BJ (cell line): ENCODE data around the gene NIPAL3. TPM values are rescaled to one million over a fixed set of nuclear protein-coding genes. Genes with fewer than 3 reads are reported as not detected.
"Not testable (repeated sequence)": the region's sequence is repeated elsewhere in the genome, so short reads cannot be mapped to it uniquely, and the experiment has no call there.

Experiments used
- CTCF ChIA-PET: fragments of 350-600 bp; formaldehyde crosslinking; extraction: SDS; loops from one replicate; lab custom pipeline; 2021; ENCODE audit warnings: antibody characterized with exemption, inconsistent platforms; lab: Yijun Ruan, JAX
- POLR2A ChIA-PET: fragments of 300-600 bp; sonication (Branson Sonifier 250); formaldehyde crosslinking; extraction: SDS; loops from one replicate; lab custom pipeline; 2021; ENCODE audit warnings: antibody characterized with exemption; lab: Charles Lee
- DNase-seq: peaks from one replicate; pipeline ENCODE4 v3.0.0-alpha.2; 2011; ENCODE audit warnings: low read depth
- H3K27me3 ChIP-seq: 2 replicates; pipeline ENCODE4 v1.6.0; 2011; ENCODE audit warnings: low read length; ENCODE audit not compliant: control insufficient read depth, insufficient read depth
- H3K36me3 ChIP-seq: 2 replicates; pipeline ENCODE4 v1.5.1; 2011; ENCODE audit warnings: low read length; ENCODE audit not compliant: control insufficient read depth, insufficient read depth
- H3K4me3 ChIP-seq: 2 replicates; pipeline ENCODE4 v1.5.1; 2011; ENCODE audit warnings: low read depth, mild to moderate bottlenecking, control low read depth, low read length
- polyA plus RNA-seq: library from polyadenylated mRNA; depleted of rRNA; stranded (reverse); fragments of >200 nt; gene quantifications from 2 replicates; pipeline ENCODE4 v1.2.3, GENCODE V29; 2011
- TF ChIP-seq, protein P1 (sequence below): IDR thresholded peaks from 2 replicates; pipeline ENCODE4 v1.5.1; 2011; ENCODE audit warnings: low read depth, mild to moderate bottlenecking, control low read depth, inconsistent platforms, low read length, moderate library complexity; ENCODE audit not compliant: insufficient read depth

NIPAL3 gene
- polyA plus RNA-seq, 1 experiment, result 74.5 TPM

DNA sequence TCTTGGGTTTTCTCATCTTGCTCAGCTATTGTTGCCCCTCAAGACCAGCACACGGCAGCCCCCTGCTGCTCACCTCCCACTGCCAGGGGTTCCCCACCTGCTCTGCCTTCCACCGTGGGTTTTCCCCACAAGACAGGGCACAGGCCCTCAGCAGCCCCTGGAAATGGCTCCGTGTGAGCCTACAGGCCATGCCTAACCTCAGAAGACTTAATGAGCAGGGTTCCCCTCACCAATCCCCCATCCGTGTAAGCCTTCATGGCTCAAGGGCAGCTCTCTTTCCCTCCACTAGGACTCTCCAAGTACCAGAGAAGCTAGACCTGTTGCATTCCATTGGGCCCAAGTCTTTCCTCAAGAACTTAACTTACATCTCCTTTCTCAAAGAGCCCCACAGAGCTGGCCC, 68.6 kb downstream of the NIPAL3 start:
- DNase-seq, result no peak
- TF ChIP-seq, protein P1, sequence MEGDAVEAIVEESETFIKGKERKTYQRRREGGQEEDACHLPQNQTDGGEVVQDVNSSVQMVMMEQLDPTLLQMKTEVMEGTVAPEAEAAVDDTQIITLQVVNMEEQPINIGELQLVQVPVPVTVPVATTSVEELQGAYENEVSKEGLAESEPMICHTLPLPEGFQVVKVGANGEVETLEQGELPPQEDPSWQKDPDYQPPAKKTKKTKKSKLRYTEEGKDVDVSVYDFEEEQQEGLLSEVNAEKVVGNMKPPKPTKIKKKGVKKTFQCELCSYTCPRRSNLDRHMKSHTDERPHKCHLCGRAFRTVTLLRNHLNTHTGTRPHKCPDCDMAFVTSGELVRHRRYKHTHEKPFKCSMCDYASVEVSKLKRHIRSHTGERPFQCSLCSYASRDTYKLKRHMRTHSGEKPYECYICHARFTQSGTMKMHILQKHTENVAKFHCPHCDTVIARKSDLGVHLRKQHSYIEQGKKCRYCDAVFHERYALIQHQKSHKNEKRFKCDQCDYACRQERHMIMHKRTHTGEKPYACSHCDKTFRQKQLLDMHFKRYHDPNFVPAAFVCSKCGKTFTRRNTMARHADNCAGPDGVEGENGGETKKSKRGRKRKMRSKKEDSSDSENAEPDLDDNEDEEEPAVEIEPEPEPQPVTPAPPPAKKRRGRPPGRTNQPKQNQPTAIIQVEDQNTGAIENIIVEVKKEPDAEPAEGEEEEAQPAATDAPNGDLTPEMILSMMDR, result no peak
- Histone ChIP-seq H3K27me3 (no peaks in the 10 kb centered on the region; the same call in 1 of the 2 replicates), H3K4me3 (no peak overlapping the region), H3K36me3 (no peaks in the 10 kb centered on the region)
- ChIA-PET CTCF (interaction anchor here (0.8 to 1.6 kb wide), 2 partner anchors 8 to 107 kb away, joined by 3 to 7 read pairs; no protein-coding TSS in a partner anchor), POLR2A (interaction anchor here (0.8 kb wide), 1 partner anchor 13 kb away, joined by 3 read pairs; no protein-coding TSS in a partner anchor)

DNA sequence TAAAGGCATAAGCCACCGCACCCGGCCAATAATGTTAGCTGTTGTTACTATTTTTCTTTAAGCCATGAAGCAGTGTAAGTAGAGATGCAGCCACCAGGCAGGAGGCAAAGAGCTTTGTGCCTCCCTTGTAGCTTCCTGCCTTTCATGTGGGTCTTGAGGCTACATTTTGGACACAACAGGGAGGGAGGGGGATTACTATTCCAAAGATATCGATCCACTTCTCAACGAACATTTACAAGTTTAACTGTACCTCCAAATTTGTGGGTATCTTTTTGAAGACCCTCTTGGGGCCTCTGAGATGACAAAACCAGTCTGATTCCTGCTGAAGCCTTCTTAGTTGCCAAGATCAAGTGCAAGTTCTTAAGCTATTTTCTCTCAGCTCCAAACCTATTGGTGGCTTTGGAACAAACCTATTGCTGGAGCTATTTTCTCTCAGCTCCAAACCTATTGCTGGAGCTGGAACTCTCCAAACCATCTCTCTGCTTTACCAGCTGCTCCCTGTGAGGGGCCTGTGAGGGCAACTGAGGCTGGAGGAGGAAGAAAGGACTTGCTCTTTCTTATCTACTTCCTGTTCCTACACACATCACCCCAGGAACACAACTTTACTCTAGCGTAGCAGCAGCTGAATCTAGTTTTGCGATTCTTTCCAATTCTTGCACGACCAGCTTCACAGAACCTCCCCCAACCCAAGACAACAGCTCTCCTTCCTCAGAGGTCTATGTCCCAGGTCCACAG, 70.9 kb downstream of the NIPAL3 start:
- Histone ChIP-seq H3K4me3 (no peak overlapping the region), H3K27me3 (no peaks in the 10 kb centered on the region; the same call in 1 of the 2 replicates), H3K36me3 (no peaks in the 10 kb centered on the region)
- POLR2A ChIA-PET, result interaction anchor here (0.6 kb wide), 1 partner anchor 67 kb away, joined by 14 read pairs; no protein-coding TSS in a partner anchor
- CTCF ChIA-PET, result interaction anchor here (1.3 kb wide), 1 partner anchor 15 kb away, joined by 3 read pairs; no protein-coding TSS in a partner anchor
- no peak for DNase-seq
- TF ChIP-seq, protein P1, result no peak

DNA sequence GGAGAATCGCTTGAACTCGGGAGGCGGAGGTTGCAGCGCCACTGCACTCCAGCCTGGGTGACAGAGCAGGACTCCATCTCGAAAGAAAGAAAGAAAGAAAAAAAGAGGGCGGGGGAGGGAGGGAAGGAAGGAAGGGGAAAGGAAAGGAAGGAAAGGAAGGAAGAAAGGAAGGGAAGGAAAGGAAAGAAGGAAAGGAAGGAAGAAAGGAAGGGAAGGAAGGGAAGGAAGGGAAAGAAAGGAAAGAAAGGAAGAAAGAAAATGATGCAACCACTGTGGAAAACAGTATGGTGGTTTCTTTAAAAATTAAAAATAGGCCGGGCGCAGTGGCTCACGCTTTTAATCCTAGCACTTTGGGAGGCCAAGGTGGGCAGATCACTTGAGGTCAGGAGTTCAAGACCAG, 71.9 kb downstream of the NIPAL3 start:
- CTCF ChIA-PET, result interaction anchor here (1.3 kb wide), 1 partner anchor 14 kb away, joined by 3 read pairs; no protein-coding TSS in a partner anchor

DNA sequence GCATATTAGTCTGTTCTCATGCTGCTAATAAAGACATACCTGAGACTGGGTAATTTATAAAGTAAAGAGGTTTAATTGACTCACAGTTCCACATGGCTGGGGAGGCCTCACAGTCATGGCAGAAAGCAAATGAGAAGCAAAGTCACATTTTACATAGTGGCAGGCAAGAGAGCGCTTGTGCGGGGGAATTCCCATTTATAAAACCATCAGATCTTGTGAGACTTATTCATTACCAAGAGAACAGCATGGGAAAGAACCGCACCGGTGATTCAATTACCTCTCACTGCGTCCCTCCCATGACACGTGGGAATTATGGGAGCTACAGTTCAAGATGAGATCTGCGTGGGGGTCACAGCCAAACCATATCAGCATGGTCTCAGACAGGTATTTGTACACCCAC, 72.6 kb downstream of the NIPAL3 start:
- H3K36me3 ChIP-seq, DNase-seq, H3K27me3 ChIP-seq, POLR2A ChIA-PET, H3K4me3 ChIP-seq: not testable (repeated sequence)
- CTCF ChIA-PET, result interaction anchor here (0.6 kb wide), 1 partner anchor 459 kb away, joined by 3 read pairs; no protein-coding TSS in a partner anchor

More for the DNA sequence above, 71.9 kb downstream of the NIPAL3 start:
- no peaks in the 10 kb centered on the region for H3K36me3 ChIP-seq
- POLR2A ChIA-PET, result no interaction called here
- H3K27me3 ChIP-seq, result no peaks in the 10 kb centered on the region; the same call in 1 of the 2 replicates
- TF ChIP-seq, protein P1, result no peak
- H3K4me3 ChIP-seq, result no peak overlapping the region
- no peak for DNase-seq

DNA sequence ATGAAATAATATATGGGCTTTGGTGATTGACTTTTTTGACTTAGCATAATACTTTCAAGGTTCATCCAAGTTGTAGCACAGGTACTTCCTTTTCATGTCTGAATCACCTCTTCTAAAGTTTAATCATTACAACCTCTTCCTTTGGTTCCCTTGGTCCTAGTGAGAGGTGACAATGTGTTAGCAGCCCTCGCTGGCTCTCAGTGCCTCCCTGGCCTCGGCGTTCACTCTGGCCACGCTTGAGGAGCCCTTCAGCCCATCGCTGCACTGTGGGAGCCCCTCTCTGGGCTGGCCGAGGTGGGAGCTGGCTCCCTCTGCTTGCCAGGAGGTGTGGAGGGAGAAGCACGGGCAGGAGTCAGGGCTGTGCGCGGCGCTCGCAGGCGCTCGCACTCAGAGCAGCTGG, 74.1 kb downstream of the NIPAL3 start:
- Histone ChIP-seq H3K27me3 (no peaks in the 10 kb centered on the region; the same call in 1 of the 2 replicates), H3K4me3 (no peak overlapping the region), H3K36me3 (no peaks in the 10 kb centered on the region)
- DNase-seq, result no peak
- POLR2A ChIA-PET, result no interaction called here
- TF ChIP-seq, protein P1, result no peak
- CTCF ChIA-PET, result no interaction called here
